Osteocyte (in vitro differentiated cells): ENCODE measurements around the gene CYFIP1. TPM values are rescaled to one million over a fixed set of nuclear protein-coding genes. Genes with fewer than 3 reads are reported as not detected.

ENCODE experiments used
- DNase-seq: peaks from one replicate; pipeline ENCODE4 v3.0.0; 2021; ENCODE audit warnings: mixed read lengths; ENCODE audit not compliant: unreplicated experiment; ENCODE audit errors: extremely low spot score
- H3K27ac Mint-ChIP-seq: one replicate; pipeline ENCODE4 v1.8.0; 2021; ENCODE audit warnings: mild to moderate bottlenecking, mixed read lengths; ENCODE audit not compliant: unreplicated experiment
- H3K27me3 Mint-ChIP-seq: one replicate; pipeline ENCODE4 v1.8.0; 2021; ENCODE audit warnings: mixed read lengths; ENCODE audit not compliant: unreplicated experiment
- H3K36me3 Mint-ChIP-seq: one replicate; pipeline ENCODE4 v1.8.0; 2021; ENCODE audit warnings: mixed read lengths; ENCODE audit not compliant: unreplicated experiment
- H3K4me1 Mint-ChIP-seq: one replicate; pipeline ENCODE4 v1.8.0; 2021; ENCODE audit warnings: mixed read lengths; ENCODE audit not compliant: unreplicated experiment
- H3K4me3 Mint-ChIP-seq: one replicate; pipeline ENCODE4 v1.8.0; 2021; ENCODE audit warnings: mild to moderate bottlenecking, moderate library complexity, mixed read lengths; ENCODE audit not compliant: unreplicated experiment
- H3K9me3 Mint-ChIP-seq: one replicate; pipeline ENCODE4 v1.8.0; 2021; ENCODE audit warnings: mixed read lengths; ENCODE audit not compliant: unreplicated experiment
- total RNA-seq: library from RNA; stranded (reverse); gene quantifications from 2 replicates; pipeline ENCODE4 v1.2.1, GENCODE V29; 2021
- TF ChIP-seq, protein P1 (sequence below): fragments of 200-600 bp; sonication (generic); IDR thresholded peaks from 2 replicates; pipeline ENCODE4 v1.5.0; 2021; ENCODE audit warnings: antibody characterized with exemption, mild to moderate bottlenecking, moderate library complexity

CYFIP1 gene
- total RNA-seq, 1 donor from 2014 or later = 118 TPM

DNA sequence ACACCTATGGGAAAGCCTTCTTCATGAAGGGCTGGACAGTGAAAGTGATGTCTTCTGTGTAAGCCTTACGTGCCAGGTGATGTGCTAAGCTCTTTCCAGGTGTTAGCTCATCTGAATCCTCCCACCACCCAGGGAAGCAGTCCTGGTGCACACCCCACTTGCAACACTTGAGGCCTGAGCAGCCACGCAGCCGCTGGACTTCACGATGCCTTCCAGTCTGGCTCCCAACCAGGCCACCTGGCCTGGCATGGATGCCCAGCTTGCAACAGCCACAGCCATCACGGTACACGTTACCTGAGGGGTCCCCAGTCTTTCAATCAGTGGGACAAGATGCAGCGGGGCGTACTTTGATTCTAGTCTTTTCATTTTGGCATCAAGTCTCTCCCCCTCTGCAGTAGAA lies 105.9 kb downstream of the CYFIP1 start:
- Mint-ChIP-seq H3K9me3 (no peaks in the 10 kb centered on the region), H3K27ac (no peak overlapping the region), H3K4me3 (no peak overlapping the region), H3K36me3 (peaks cover 69% of the 10 kb centered on the region), H3K27me3 (no peaks in the 10 kb centered on the region), H3K4me1 (peaks cover 2% of the 10 kb centered on the region)
- TF ChIP-seq, protein P1, sequence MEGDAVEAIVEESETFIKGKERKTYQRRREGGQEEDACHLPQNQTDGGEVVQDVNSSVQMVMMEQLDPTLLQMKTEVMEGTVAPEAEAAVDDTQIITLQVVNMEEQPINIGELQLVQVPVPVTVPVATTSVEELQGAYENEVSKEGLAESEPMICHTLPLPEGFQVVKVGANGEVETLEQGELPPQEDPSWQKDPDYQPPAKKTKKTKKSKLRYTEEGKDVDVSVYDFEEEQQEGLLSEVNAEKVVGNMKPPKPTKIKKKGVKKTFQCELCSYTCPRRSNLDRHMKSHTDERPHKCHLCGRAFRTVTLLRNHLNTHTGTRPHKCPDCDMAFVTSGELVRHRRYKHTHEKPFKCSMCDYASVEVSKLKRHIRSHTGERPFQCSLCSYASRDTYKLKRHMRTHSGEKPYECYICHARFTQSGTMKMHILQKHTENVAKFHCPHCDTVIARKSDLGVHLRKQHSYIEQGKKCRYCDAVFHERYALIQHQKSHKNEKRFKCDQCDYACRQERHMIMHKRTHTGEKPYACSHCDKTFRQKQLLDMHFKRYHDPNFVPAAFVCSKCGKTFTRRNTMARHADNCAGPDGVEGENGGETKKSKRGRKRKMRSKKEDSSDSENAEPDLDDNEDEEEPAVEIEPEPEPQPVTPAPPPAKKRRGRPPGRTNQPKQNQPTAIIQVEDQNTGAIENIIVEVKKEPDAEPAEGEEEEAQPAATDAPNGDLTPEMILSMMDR = no peak
- DNase-seq = no peak

DNA sequence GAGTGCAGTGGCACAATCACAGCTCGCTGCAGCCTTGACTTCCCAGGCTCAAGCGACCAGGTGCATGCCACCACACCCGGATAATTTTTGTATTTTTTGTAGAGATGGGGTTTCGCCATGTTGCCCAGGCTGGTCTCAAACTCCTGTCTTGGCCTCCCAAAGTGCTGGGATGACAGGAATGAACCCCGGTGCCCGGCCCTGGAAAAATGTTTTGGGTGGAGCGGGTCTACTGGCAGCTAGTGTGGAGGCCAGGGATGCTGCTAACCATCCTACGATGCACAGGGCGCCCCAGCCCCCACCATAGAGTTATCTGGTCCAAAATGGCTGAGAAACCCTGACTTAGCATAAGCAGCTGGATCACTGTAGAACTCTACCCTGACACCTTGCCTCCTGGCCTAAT lies 106.3 kb downstream of the CYFIP1 start:
- H3K27ac Mint-ChIP-seq = no peak overlapping the region
- H3K4me3 Mint-ChIP-seq = no peak overlapping the region
- H3K9me3 Mint-ChIP-seq = no peaks in the 10 kb centered on the region
- H3K36me3 Mint-ChIP-seq = peaks cover 73% of the 10 kb centered on the region
- peaks cover 2% of the 10 kb centered on the region for H3K4me1 Mint-ChIP-seq
- DNase-seq = no peak
- no peaks in the 10 kb centered on the region for H3K27me3 Mint-ChIP-seq
- TF ChIP-seq, protein P1 = no peak

DNA sequence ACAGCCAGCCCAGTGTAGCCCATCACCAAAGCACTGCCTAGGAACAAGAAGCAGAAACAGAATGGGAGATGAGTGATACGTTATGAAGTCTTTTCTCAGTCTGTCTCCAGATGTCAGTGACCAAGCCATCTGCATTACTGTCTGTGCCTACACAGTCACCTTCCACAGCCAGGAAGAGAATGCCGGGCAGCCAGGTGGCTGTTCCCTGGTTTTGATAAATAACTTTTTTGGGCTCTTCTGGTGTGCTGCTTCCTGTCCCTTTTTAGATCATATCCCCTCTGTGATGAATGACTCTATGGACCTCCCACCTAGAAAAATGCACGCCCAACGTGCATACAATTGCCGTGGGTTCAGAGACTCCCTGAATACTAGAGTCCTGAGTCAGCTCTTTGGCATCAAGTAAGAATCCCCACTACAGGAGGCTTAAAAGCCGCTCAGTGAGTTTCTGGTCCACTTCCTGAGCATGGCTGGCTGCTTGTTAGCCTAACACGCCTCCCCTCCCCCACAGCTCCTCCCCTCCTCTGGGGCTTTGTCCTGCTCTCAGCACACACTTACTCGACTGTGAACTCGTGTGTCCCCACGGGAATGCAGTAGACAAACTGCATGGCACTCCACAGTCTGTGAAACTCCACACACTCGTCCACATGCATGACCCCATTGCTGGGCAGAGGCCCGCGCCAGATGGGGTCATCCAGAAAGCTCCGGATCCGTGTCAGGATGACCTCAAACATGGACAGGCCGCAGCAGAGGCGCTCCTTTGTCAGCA lies 107.0 kb downstream of the CYFIP1 start:
- TF ChIP-seq, protein P1 = no peak
- no peak overlapping the region for H3K27ac Mint-ChIP-seq
- peaks cover 2% of the 10 kb centered on the region for H3K4me1 Mint-ChIP-seq
- H3K27me3 Mint-ChIP-seq = no peaks in the 10 kb centered on the region
- DNase-seq = no peak
- H3K36me3 Mint-ChIP-seq = peaks cover 73% of the 10 kb centered on the region
- H3K4me3 Mint-ChIP-seq = no peak overlapping the region
- no peaks in the 10 kb centered on the region for H3K9me3 Mint-ChIP-seq

DNA sequence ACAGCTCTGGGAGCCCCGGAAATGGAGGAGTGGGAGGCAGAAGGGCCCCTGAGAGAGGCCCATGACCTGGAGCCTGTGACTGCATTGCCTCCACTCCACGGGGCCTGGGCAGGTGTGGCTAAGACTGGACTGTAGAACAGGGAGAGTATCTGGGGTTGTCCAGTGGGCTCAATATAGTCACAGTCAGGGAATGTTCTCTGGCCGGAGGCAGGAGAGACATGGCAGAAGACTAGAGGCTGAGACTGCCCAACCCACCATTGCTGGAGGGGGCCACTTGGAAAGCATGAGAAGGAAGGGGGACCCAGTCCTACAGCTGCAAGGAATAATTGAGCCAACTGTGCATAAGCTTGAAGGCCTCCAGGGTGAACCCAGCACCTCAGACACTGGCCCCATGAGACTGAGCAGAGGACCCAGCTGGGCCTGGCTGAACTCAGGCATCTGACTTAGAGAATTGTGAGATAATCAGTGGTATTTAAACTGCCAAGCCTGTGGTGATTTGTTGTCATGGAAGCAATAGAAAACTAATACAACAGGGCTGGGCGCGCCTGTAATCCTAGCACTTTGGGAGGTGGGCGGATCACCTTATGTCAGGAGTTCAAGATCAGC lies 108.6 kb downstream of the CYFIP1 start:
- Mint-ChIP-seq H3K9me3 (no peaks in the 10 kb centered on the region), H3K4me3 (no peak overlapping the region), H3K36me3 (peaks cover 71% of the 10 kb centered on the region), H3K4me1 (peaks cover 2% of the 10 kb centered on the region), H3K27ac (no peak overlapping the region), H3K27me3 (no peaks in the 10 kb centered on the region)
- TF ChIP-seq, protein P1 = no peak
- DNase-seq = no peak

DNA sequence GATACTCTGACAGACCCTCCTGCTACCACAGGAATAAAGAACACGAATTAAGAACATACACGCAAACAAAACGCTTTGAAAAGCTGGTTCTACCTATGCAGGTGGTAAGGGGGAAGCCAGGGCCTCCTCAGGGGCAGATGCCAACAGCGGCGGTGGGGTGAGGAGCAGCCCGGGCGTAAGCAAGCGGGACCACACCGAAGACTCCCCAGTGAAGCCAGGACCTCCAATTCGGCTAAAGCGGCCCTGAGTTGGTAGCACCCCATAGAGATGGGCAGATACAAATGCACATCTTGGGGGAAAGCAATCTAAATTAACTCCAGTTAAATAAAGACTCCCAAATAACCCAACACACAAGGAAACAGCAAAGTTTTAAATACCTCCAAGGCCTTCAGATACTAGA lies 109.3 kb downstream of the CYFIP1 start:
- H3K36me3 Mint-ChIP-seq = peaks cover 75% of the 10 kb centered on the region
- no peak overlapping the region for H3K27ac Mint-ChIP-seq
- TF ChIP-seq, protein P1 = no peak
- peaks cover 2% of the 10 kb centered on the region for H3K4me1 Mint-ChIP-seq
- no peaks in the 10 kb centered on the region for H3K9me3 Mint-ChIP-seq
- H3K27me3 Mint-ChIP-seq = no peaks in the 10 kb centered on the region
- H3K4me3 Mint-ChIP-seq = no peak overlapping the region
- DNase-seq = no peak
